ENCODE results near the gene GP1BB.

The GP1BB gene

DNA sequence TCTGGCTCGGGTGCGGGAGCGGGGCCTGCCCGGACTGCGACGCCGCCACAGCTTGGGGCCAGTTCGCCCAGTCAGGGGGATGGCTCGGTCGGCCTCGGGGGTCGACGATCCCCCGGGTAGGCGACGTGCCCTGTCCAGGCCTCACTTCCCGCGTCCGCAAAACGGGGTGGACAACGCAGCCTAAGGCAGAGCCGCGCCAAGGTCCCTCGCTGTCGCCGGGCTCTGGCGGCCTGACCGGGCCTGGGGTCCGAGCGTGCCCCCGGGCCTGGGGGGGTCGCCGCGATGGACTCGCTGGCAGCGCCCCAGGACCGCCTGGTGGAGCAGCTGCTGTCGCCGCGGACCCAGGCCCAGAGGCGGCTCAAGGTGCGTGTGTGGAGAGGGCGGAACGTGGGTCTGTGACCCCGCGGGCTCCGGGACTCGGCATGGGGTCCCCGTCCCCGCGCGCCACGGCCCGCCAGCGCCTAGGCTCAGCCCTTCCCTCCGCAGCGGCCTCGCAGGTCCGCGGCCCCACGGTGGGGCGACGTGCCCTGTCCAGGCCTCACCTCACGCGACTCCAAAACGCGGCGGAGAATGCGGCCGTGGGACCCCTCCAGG is 4.8 kb upstream of the GP1BB start:
- Histone ChIP-seq H3K36me3 (ENCODE audit: insufficient read depth, low read length) (no peaks in the 10 kb centered on the region), H4K20me1 (ENCODE audit: insufficient read depth, low read length) (no peaks in the 10 kb centered on the region; the same call in 1 of the 2 replicates), H2AFZ (ENCODE audit: low read depth, low read length) (peak overlapping the region; percentile 98), H3K9me3 (ENCODE audit: insufficient read depth, low read length, severe bottlenecking) (no peaks in the 10 kb centered on the region), H3K79me2 (ENCODE audit: insufficient read depth, low read length) (no peaks in the 10 kb centered on the region), H3K27ac (ENCODE audit: low read length) (peak overlapping the region; percentile 77), H3K27me3 (ENCODE audit: insufficient read depth, low read length, poor library complexity) (no peaks in the 10 kb centered on the region), H3K4me1 (ENCODE audit: insufficient read depth, low read length) (peaks cover 19% of the 10 kb centered on the region), H3K4me3 (ENCODE audit: low read depth in 1 of 2, low read length in 2 of 2) (peak overlapping the region; percentile 11 to 70; a peak in 3 of 4 replicates), H3K4me2 (ENCODE audit: insufficient read depth, low read length) (peak overlapping the region; percentile 97), H3K9ac (ENCODE audit: low read depth, low read length) (peak overlapping the region; percentile 77)
- ATAC-seq (ENCODE audit: insufficient read depth, low read depth) (0 out of 3 replicates have a peak, but pooled peaks have one; percentile 1), DNase-seq (no peak)
- TF ChIP-seq EZH2 (IDR thresholded peaks at IDR 0.05; ENCODE audit: borderline replicate concordance, low read depth, low read length, severe bottlenecking) = no peak
- TF ChIP-seq, protein P1, sequence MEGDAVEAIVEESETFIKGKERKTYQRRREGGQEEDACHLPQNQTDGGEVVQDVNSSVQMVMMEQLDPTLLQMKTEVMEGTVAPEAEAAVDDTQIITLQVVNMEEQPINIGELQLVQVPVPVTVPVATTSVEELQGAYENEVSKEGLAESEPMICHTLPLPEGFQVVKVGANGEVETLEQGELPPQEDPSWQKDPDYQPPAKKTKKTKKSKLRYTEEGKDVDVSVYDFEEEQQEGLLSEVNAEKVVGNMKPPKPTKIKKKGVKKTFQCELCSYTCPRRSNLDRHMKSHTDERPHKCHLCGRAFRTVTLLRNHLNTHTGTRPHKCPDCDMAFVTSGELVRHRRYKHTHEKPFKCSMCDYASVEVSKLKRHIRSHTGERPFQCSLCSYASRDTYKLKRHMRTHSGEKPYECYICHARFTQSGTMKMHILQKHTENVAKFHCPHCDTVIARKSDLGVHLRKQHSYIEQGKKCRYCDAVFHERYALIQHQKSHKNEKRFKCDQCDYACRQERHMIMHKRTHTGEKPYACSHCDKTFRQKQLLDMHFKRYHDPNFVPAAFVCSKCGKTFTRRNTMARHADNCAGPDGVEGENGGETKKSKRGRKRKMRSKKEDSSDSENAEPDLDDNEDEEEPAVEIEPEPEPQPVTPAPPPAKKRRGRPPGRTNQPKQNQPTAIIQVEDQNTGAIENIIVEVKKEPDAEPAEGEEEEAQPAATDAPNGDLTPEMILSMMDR (IDR thresholded peaks at IDR 0.05; ENCODE audit: borderline replicate concordance, extremely low read depth, low read length, poor library complexity, severe bottlenecking) = no peak

- Histone ChIP-seq H2AFZ (ENCODE audit: low read depth, low read length) (no peak overlapping the region), H3K27me3 (ENCODE audit: insufficient read depth, low read length, poor library complexity) (no peaks in the 10 kb centered on the region), H3K4me1 (ENCODE audit: insufficient read depth, low read length) (peaks cover 19% of the 10 kb centered on the region), H3K9ac (ENCODE audit: low read depth, low read length) (peak overlapping the region; percentile 77; the same call in 1 of the 2 replicates), H3K79me2 (ENCODE audit: insufficient read depth, low read length) (no peaks in the 10 kb centered on the region), H3K9me3 (ENCODE audit: insufficient read depth, low read length, severe bottlenecking) (no peaks in the 10 kb centered on the region), H3K36me3 (ENCODE audit: insufficient read depth, low read length) (no peaks in the 10 kb centered on the region), H3K4me3 (ENCODE audit: low read depth in 1 of 2, low read length in 2 of 2) (peak overlapping the region in 1 of 2 experiments; percentile 70; a peak in 1 of 4 replicates), H3K4me2 (ENCODE audit: insufficient read depth, low read length) (peak overlapping the region; percentile 97), H4K20me1 (ENCODE audit: insufficient read depth, low read length) (no peaks in the 10 kb centered on the region), H3K27ac (ENCODE audit: low read length) (no peak overlapping the region)
- DNase-seq (no peak), ATAC-seq (ENCODE audit: insufficient read depth, low read depth) (no peak)
- TF ChIP-seq, protein P1 (IDR thresholded peaks at IDR 0.05; ENCODE audit: borderline replicate concordance, extremely low read depth, low read length, poor library complexity, severe bottlenecking) = no peak
- TF ChIP-seq EZH2 (IDR thresholded peaks at IDR 0.05; ENCODE audit: borderline replicate concordance, low read depth, low read length, severe bottlenecking) = no peak
These were observed 4.3 kb upstream of the GP1BB start for GRCh38 chr22:19719050-19719482.

- Histone ChIP-seq H3K27ac (ENCODE audit: low read length) (no peak overlapping the region), H3K9ac (ENCODE audit: low read depth, low read length) (no peak overlapping the region), H3K4me3 (ENCODE audit: low read depth in 1 of 2, low read length in 2 of 2) (no peak overlapping the region), H2AFZ (ENCODE audit: low read depth, low read length) (no peak overlapping the region), H4K20me1 (ENCODE audit: insufficient read depth, low read length) (no peaks in the 10 kb centered on the region), H3K9me3 (ENCODE audit: insufficient read depth, low read length, severe bottlenecking) (no peaks in the 10 kb centered on the region), H3K4me2 (ENCODE audit: insufficient read depth, low read length) (no peak overlapping the region), H3K79me2 (ENCODE audit: insufficient read depth, low read length) (no peaks in the 10 kb centered on the region), H3K27me3 (ENCODE audit: insufficient read depth, low read length, poor library complexity) (no peaks in the 10 kb centered on the region), H3K4me1 (ENCODE audit: insufficient read depth, low read length) (peaks cover 19% of the 10 kb centered on the region), H3K36me3 (ENCODE audit: insufficient read depth, low read length) (no peaks in the 10 kb centered on the region)
- ATAC-seq (ENCODE audit: insufficient read depth, low read depth) = no peak
- no peak for DNase-seq
- TF ChIP-seq, protein P1 (IDR thresholded peaks at IDR 0.05; ENCODE audit: borderline replicate concordance, extremely low read depth, low read length, poor library complexity, severe bottlenecking) = no peak
- no peak for TF ChIP-seq EZH2 (IDR thresholded peaks at IDR 0.05; ENCODE audit: borderline replicate concordance, low read depth, low read length, severe bottlenecking)
These were observed 3.8 kb upstream of the GP1BB start for GRCh38 chr22:19719488-19720021.

Data from DND-41 (cell line).